IPS-NIHi11 (cell line): ENCODE measurements around the gene STARD13.

Experiments
- DNase-seq: peaks from one replicate; pipeline ENCODE4 v3.0.0; 2012; ENCODE audit warnings: mixed read lengths, low spot score

STARD13 gene

GRCh38 chr13:33090755-33091414 lies 194.7 kb downstream of the STARD13 start:
- DNase-seq = no peak

GRCh38 chr13:33089311-33089710 lies 196.2 kb downstream of the STARD13 start:
- no peak for DNase-seq

- no peak for DNase-seq
Observed at GRCh38 chr13:33087790-33088189, 197.8 kb downstream of the STARD13 start.

- DNase-seq = no peak
Observed at GRCh38 chr13:33087091-33087490, 198.5 kb downstream of the STARD13 start.

GRCh38 chr13:33083054-33083453 lies 202.5 kb downstream of the STARD13 start:
- DNase-seq = no peak

GRCh38 chr13:33081666-33082065 lies 203.9 kb downstream of the STARD13 start:
- DNase-seq = no peak

GRCh38 chr13:33080972-33081590 lies 204.5 kb downstream of the STARD13 start:
- no peak for DNase-seq

- DNase-seq = no peak
Observed at GRCh38 chr13:33079960-33080359, 205.6 kb downstream of the STARD13 start.

- DNase-seq = no peak
Observed at GRCh38 chr13:33078263-33078662, 207.3 kb downstream of the STARD13 start.

GRCh38 chr13:33076001-33076992 lies 209.3 kb downstream of the STARD13 start:
- no peak for DNase-seq

GRCh38 chr13:33073338-33073737 lies 212.2 kb downstream of the STARD13 start:
- DNase-seq = no peak

- no peak for DNase-seq
Observed at GRCh38 chr13:33072759-33073158, 212.8 kb downstream of the STARD13 start.

- DNase-seq = no peak
Observed at GRCh38 chr13:33072282-33072681, 213.3 kb downstream of the STARD13 start.

GRCh38 chr13:33070713-33071112 lies 214.8 kb downstream of the STARD13 start:
- DNase-seq = no peak

- DNase-seq = peak; percentile 27
Observed at GRCh38 chr13:33069365-33069764, 216.2 kb downstream of the STARD13 start.

GRCh38 chr13:33066329-33066728 lies 219.2 kb downstream of the STARD13 start:
- no peak for DNase-seq

- no peak for DNase-seq
Observed at GRCh38 chr13:33060815-33061214, 224.7 kb downstream of the STARD13 start.

- no peak for DNase-seq
Observed at GRCh38 chr13:33058776-33059327, 226.7 kb downstream of the STARD13 start.

GRCh38 chr13:33057019-33057780 lies 228.4 kb downstream of the STARD13 start:
- peak; percentile 51 for DNase-seq

GRCh38 chr13:33053397-33054066 lies 232.0 kb downstream of the STARD13 start:
- no peak for DNase-seq
